ENCODE measurements around the gene KLHL40.

KLHL40 gene

DNA sequence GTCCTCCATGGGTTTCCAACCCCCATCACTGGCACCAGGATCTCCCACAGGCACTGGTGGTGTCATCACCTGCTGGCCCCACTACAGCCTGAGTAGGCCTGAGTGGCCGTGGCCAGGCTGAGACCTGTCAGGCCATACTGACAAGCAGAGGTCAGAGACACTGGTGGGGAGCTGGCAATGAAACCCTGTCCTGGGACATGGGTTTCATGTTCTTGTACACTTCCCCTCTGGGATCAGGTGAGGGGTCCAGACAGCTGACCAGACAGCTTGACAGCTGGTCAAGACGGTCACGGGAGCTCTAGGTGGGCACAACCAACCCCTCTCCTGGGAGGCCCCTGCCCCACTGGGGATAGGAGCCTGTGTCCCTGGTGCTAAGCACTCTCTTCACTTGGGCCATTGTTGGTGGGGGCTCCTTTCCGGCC, 18.7 kb upstream of the KLHL40 start:
- ChIA-PET CTCF (interaction anchor here (2.1 kb wide), 1 partner anchor 12 kb away, joined by 9 read pairs; the partner anchor contains the start of gene ZBTB47), POLR2A (no interaction called here)
- TF ChIP-seq, protein P1, sequence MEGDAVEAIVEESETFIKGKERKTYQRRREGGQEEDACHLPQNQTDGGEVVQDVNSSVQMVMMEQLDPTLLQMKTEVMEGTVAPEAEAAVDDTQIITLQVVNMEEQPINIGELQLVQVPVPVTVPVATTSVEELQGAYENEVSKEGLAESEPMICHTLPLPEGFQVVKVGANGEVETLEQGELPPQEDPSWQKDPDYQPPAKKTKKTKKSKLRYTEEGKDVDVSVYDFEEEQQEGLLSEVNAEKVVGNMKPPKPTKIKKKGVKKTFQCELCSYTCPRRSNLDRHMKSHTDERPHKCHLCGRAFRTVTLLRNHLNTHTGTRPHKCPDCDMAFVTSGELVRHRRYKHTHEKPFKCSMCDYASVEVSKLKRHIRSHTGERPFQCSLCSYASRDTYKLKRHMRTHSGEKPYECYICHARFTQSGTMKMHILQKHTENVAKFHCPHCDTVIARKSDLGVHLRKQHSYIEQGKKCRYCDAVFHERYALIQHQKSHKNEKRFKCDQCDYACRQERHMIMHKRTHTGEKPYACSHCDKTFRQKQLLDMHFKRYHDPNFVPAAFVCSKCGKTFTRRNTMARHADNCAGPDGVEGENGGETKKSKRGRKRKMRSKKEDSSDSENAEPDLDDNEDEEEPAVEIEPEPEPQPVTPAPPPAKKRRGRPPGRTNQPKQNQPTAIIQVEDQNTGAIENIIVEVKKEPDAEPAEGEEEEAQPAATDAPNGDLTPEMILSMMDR (IDR thresholded peaks at IDR 0.05; ENCODE audit: insufficient read depth, low read length, missing control alignments), result no peak

DNA sequence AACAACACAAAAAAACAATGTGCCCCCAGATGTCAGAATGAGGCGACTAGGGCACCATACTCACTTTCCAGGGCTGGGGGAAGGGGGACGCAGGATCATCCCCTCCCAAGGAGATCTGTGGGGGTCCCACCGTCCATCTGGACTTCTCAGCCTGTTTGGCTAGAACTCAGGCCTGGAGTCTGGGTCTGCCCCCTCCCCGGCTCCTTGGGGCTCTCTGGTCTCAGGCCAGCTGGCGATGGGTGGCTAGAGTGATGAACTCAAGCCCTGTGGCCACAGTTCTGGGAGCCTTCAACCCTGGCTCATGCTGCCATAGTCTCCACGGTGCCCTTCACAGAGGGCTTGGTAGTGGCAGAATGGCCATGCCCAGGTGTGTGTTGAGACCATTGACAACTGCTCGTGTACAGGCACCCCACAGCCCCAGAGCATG, 18.2 kb upstream of the KLHL40 start:
- CTCF ChIA-PET, result interaction anchor here (2.1 kb wide), 1 partner anchor 12 kb away, joined by 9 read pairs; the partner anchor contains the start of gene ZBTB47
- POLR2A ChIA-PET, result interaction anchor here (0.7 kb wide), 1 partner anchor 15 kb away, joined by 3 read pairs; no protein-coding TSS in a partner anchor
- no peak overlapping the region for H3K4me3 ChIP-seq (ENCODE audit: low read depth, low read length)
- TF ChIP-seq, protein P1 (IDR thresholded peaks at IDR 0.05; ENCODE audit: insufficient read depth, low read length, missing control alignments), result no peak
- DNase-seq (ENCODE audit: low read depth, low spot score), result no peak

More for the DNA sequence above, 18.7 kb upstream of the KLHL40 start:
- H3K4me3 ChIP-seq (ENCODE audit: low read depth, low read length), result no peak overlapping the region
- DNase-seq (ENCODE audit: low read depth, low spot score), result no peak

DNA sequence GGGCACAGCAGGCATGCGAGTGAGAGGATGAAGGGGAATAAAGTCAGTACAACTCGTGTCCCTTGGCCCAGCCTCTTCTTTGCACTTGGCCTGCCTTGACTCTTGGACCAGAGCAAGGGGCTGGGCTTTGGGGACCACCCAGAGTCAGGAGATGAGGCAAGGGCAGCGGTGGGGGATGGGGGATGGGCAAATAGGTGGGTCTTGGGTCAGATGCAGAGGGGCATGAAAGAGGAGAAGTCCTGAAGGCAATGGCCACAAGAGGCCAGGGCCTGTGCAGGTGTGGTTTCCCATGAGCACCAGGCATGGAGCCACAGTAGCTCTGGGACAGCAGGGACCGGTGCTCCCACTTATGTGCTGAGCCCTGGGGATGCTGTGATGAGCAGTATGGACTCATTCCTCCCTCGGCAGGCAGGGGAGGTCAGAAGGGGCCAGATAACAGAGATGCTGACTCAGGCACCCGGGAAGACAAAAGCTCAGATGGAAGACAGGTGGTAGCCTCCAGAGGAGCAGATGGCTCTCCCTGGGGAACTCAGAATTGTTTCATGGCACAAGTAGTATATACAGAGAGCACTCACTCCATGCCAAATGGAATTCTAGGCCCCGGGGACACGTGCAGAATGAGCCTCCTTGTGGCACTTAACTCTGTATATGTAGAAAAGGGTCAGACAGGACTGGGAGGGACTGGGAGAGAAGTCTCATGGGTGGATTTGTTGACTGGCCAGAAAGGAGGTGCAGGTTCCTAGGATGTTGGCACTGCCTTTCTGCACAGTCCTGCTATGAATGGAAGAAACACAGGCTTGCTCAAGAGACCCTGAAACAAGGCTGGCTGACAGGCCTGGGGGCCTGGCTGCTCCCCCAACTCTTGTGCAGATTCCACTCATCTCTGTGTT, 17.6 kb upstream of the KLHL40 start:
- ChIA-PET CTCF (no interaction called here), POLR2A (interaction anchor here (0.7 kb wide), 1 partner anchor 16 kb away, joined by 3 read pairs; no protein-coding TSS in a partner anchor)
- TF ChIP-seq, protein P1 (IDR thresholded peaks at IDR 0.05; ENCODE audit: insufficient read depth, low read length, missing control alignments), result no peak
- no peak overlapping the region for H3K4me3 ChIP-seq (ENCODE audit: low read depth, low read length)
- DNase-seq (ENCODE audit: low read depth, low spot score), result no peak

DNA sequence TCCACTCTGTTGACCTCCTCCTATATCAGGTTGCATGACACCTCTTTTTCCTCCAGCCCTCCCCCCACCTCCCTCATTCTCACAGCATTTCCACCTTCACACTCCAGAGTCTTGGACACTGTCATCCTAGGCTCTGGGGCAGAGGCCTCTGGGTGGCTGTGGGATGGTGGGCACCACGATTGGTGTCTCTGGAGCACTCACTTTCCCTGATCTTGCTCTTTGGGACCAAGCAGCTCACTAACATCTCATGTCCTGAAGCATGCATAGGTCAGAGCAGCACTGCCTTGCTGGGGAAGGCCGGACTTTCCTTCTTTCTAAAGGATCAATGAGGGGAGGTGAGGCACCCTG, 16.9 kb upstream of the KLHL40 start:
- DNase-seq (ENCODE audit: low read depth, low spot score), result no peak
- TF ChIP-seq, protein P1 (IDR thresholded peaks at IDR 0.05; ENCODE audit: insufficient read depth, low read length, missing control alignments), result no peak
- no peak overlapping the region for H3K4me3 ChIP-seq (ENCODE audit: low read depth, low read length)
- ChIA-PET POLR2A (no interaction called here), CTCF (no interaction called here)

DNA sequence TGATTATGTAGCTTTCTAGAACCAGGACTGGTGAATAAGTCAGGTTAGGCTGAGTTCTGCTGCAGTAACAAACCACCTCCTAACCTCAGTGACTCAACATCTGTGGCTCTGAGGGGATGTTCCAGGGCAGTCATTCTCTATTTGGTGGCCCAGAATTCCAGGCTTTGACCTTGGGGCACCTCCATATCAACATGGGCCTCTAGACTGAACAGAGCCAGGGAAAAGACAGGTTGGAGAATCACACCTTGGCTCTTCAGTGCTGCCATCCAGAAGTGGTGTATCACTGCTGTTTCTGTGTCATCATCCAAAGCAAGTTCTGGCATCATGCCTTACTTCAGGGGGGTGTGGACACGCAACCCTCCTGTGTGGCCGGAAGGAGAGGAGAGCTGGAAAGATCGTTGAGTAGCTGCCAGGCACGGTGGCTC, 16.5 kb upstream of the KLHL40 start:
- no peak overlapping the region for H3K4me3 ChIP-seq (ENCODE audit: low read depth, low read length)
- POLR2A ChIA-PET, result interaction anchor here (1.3 kb wide), 1 partner anchor 20 kb away, joined by 3 read pairs; no protein-coding TSS in a partner anchor
- TF ChIP-seq, protein P1 (IDR thresholded peaks at IDR 0.05; ENCODE audit: insufficient read depth, low read length, missing control alignments), result no peak
- no peak for DNase-seq (ENCODE audit: low read depth, low spot score)
- CTCF ChIA-PET, result no interaction called here

DNA sequence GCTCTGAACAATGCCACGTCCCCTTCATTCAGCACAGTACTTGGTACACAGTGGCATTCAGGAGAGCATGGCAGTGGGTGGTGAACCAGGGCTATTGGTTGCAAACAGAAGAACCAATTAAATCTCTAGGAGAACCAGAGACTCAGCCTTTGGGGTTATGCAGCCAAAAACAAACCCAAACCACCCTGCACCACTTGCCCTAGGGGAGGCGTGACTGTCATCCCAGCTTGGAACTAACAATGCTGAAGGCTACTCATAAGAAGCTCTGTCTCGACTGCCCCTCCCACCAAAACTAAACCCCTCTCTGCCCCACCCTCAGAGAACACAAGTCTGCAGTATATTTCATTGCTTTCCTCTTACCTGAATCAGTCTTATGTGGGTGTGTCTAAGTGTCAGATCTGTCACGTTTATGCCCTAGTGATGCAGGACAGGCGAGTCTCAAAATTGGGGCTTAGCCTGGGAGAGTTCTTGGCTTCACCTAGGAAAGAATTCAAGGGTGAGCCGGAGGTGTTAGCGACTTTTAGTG, 15.2 kb upstream of the KLHL40 start:
- CTCF ChIA-PET, result interaction anchor here (1.7 kb wide), 1 partner anchor 75 kb away, joined by 11 read pairs; no protein-coding TSS in a partner anchor
- no peak overlapping the region for H3K4me3 ChIP-seq (ENCODE audit: low read depth, low read length)
- TF ChIP-seq, protein P1 (IDR thresholded peaks at IDR 0.05; ENCODE audit: insufficient read depth, low read length, missing control alignments), result no peak
- POLR2A ChIA-PET, result interaction anchor here (1.2 to 1.3 kb wide), 2 partner anchors 16 to 22 kb away, joined by 3 read pairs; partner anchors contain the start of gene ZBTB47
- DNase-seq (ENCODE audit: low read depth, low spot score), result no peak
